Activated CD8-positive, alpha-beta memory T cell treated with anti-CD3 and anti-CD28 coated beads, Interleukin-2, amount 50 U/mL, for 24 hours (primary cell): ENCODE results near the gene PDZRN3.

ENCODE experiments used
- DNase-seq: peaks from one replicate; pipeline ENCODE4 v3.0.0-alpha.2; 2020; ENCODE audit errors: extremely low read depth

The PDZRN3 gene

DNA sequence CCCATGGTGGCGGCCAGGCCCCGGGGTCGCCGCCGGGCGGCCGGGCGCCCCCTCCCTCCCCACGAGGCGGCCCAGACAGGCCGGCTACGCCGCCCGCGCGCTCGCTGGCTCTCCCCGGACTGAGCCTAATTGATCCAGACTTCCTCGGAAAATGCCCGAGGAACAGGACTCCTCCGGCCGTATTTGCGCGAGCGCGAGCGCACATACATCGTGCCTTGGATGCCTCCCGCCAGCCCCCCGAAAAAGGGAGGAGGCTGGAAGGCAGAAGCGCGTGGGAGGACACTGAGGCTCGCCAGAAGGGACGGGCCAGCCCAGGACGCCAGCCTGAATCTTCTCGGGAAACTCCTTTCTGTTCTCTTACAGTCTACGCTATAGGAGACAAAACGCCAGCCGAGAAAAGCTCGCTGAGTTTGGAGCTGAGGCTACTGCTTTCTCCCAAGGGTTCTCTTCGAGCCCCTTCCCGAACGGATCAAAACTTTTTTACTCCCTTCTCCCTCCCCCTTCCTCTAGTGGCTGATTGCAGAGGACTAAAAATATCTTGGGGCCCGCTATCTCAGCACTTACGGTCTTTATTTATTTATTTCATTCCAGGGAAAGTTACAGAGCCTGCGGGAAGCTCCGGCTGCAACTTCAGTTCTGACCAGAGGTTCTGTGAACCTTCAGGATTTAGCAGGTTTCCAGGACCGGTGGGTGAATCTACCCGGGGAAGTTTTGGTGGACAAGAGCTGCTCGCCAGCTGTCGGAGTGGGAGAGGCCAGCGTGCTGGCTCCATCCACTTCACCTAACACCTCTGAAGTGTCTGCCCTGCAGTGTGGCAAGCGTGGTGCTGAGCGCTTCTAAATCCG, at the start of gene PDZRN3:
TSS of gene PDZRN3 (minus strand) at position 121 of the 845 bp plus-strand sequence.
- DNase-seq, result no peak

DNA sequence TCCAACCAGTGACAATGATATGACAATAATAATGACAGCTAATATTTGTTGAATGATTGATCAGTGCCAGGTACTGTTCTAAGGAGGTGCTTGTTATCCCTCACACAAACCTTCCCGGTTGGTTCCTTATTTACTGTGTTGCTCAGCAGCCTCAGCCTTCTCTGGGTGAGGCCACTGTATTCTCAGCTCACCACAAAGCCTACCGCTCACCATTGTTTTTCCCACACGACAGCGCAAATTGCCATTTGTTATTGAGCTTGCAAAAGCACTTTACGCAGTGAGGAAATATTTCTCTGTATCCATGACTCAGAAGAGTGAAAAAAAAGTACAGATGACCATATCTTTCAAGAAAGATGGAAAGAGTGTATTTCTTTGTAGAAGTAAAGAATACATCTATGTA, 49.5 kb upstream of the PDZRN3 start:
- no peak for DNase-seq

DNA sequence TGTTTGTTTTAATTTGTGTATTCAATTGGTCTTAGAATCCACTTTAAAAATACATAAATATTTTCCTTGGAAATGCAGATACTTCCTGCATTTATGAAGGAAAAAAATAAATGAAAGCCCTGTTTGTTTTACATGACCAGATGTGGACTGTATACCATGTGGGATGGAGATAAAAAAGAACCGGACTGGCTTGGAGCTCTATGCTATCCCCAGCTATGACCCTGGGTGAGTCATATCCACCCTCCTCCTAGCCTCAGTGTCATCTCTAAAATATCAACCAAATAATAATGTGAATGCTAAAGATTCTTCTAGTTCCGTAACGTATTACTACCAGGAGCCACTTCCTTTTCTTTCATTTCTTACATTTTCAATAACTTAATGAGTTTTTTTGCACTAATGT, 44.5 kb upstream of the PDZRN3 start:
- no peak for DNase-seq

DNA sequence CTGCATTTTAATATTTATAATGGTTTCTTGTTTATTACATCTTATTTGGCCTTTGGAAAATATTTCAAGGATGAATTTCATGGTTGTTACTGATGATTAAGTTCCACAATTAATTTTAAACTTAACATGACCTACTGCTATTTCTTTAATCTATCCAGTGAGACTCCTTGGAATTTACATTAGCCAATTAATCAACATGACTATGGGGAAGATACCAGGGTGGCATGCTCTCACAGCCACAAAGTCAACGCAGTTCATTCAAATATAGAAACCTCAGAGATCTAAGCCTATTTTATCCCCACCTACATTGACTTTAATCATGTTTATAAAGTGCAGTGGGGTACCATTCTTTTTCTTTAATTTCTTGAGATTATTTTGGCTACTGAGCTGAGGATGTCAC, 43.6 kb upstream of the PDZRN3 start:
- DNase-seq, result no peak

DNA sequence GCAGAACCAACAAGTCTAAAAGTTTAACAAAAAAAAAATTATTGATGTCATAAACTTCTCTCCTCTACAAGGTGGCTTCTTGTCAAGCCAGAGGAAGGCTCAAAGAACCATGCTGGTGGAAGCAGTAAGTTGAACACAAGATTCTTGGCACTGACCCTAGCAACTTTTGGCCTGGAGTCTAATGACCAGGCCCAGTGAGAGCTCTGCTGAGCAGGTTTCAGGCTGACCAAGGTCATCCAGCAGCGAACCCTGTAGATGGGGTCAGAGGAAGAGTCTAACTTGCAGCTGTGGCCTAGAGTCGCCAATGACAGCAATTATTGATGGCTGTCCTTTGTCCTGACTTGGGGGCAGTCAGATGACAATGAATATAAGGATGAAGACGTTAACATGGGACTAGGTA, 43.1 kb upstream of the PDZRN3 start:
- no peak for DNase-seq

DNA sequence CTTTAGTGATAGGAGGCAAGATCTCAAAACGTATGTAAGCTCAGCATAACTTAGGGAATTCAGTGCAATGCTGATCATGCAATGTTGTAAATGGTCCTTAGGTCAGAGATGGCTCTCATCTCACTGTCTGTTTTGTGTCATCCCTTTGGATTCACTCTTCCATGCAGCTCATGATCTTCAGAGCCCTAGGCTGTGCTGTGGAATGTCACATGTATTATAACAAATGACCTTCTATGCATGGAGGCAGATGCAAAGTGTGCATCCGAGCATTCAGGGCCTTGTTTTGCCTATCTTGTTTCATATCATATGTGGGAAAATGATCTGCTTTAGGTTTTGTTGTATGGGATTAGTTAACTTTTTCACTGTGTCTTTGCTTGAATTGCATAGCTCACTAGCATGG, 40.5 kb upstream of the PDZRN3 start:
- no peak for DNase-seq

DNA sequence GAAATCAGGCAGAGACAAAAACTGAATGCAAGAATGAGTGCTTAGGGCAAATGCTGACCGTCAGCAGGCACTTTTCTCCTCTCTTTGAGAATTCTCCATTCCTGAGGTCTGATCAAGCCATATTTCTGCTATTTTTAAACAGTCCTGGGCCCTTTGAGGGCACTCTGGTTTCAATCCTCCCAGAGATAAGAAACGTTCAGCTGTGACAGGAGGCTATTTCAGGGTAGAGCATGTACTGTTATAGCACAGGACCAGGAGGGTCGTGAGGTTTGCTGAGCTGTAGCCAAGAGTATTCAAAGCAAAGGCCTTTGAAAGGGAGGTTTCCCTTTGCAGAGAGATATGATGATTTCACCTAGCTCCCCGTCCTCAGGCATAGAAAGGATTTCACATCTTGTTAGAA, 39.6 kb upstream of the PDZRN3 start:
- no peak for DNase-seq

DNA sequence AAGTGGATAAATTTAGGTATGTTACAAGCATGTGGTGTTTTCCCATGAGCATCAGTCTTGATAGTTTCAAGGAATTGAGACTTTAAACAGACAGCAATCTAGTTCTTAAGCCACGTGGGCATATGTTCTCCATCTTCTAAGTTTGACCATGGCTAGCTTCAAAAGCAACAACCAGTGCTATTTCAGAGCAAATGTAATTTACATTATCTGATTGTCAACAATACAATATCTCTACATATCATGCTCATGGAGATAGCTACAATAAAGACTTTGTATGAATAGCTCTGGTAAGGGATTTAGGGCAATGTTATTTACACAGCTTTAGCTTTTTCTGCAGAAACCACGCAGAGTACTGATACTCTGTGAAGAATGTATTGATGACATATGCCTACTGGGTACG, 38.8 kb upstream of the PDZRN3 start:
- DNase-seq, result no peak

DNA sequence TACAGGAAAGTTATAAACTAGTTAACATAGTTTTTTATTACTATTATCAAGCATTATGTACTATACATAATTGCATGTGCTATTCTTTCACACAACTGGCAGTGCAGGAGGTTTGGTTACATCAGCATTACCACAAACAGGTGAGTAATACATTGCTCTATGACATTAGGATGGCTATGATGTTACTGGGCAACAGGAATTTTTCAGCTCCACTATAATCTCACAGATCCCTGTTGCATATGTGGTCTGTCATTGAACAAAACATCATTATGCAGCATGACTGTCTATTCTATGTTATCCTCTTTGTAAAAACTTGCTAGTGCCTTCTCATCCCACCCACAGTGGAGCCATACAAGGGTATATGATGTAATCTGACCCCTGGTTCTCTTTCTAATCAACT, 36.5 kb upstream of the PDZRN3 start:
- DNase-seq, result no peak

DNA sequence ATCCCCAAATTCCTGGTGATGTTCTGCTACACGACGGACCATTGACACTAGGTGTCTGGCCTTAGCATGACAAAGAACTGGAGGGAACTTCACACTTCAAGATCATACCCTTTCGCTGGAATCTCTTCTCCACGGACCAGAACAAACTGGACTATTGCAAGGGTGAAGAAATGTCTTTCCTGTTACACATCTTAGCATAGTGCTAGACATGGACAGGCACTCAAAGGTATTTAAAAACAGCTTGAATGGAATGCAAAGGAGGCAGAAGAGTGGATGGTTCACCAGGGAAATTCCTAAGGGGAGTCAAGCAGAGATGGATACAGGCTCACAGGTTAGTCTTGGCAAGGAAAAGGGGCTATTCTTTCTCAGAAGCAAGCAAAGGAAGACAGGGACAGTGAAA, 33.5 kb upstream of the PDZRN3 start:
- DNase-seq, result no peak

DNA sequence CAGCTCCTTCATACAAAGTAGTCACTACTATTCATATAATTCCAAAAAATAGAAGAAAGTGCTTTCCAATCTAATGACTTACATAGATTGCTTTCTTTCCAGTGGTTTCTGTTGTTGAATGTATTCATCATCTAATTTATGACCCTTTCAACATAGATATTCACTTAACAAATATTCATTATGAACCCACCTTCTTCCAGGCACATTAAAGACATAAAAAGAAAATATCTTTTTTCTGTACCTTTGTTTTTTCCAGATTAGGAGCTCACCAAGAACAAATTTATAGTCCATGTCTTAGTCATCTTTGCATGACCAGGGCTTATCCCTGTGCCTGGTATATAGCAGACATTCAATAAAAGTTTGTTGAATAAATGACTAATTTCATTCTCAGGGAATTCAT, 32.4 kb upstream of the PDZRN3 start:
- no peak for DNase-seq

DNA sequence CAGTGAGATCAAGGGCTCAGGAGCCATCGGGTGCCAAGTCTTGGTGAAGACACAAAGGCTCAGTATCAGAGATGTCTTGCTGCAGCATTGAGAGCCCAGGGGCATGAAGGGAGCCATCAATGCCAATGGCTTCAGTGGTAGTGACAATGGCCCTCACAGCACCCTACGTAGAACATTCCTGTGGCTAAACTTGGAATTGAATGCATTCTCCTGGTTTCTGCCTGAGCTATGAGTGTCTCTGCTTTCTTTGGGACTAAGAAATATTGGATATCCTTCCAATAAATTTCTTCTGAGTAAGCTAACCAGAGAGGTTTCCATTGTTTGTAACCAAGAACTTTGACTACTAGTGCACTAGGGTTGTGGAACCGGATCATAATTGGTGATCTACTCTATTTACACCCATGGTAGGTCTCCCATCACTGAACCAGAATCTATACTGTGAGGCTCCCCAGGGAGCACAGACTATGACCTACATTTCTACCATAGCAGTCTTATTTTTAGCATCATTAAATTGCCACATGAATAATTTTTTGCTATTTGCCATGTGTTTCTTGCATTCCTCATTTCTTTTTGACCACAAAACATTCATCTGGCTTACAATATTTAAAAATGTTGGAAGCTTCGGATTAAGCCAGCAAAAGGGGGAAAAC, 31.6 kb upstream of the PDZRN3 start:
- DNase-seq, result no peak

DNA sequence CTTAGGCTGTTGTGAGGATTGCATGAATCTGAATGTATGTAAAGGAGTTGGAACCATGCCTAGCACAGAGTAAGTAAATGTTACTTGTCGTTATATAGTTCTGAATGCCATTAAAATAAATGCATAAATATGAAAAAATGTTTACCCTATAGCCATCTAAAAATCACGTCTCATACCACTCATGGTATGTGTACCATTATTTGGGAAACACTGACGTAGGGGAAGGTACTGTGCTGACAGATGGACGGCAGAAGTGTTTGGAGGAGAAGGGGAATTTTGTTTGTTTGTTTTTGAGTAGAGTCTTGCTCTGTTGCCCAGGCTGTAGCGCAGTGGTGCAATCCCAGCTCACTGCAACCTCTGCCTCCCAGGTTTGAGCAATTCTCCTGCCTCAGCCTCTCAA, 30.5 kb upstream of the PDZRN3 start:
- DNase-seq, result no peak

DNA sequence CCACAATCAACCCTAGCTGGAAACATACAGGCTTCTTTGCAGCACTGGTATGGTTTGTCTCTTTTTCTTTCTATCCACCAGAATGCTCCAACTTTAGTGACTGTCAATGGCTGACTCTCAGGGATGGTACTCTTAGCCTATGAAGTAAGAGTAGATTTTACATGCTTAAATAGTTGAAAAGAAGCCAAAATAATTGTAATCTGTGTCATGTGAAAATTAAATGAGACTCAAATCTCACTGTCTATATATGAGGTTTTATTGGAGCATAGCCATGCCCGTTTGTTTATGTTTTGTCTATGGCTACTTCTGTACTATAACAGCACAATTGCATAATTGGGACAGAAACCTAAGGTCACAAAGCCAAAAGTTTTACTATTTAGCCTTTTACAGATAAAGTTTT, 29.1 kb upstream of the PDZRN3 start:
- no peak for DNase-seq

DNA sequence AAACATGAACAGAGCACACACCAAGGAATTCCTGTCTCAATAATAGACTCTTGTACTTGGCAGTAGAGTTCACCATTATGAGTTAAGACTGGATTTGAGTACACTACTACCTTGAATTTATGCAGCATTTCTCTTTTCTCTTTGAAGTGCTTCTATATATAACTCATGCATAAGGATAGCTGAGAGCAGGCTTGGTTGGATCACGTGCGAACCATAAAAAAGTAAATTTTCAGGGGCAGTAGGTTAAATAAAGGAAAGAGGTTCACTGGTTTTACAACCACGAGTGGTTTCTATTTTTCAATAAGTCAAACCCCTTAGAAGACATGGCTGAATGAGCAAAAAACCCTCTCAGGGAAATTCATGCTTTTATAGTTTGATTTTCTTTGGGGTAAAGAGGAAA, 28.6 kb upstream of the PDZRN3 start:
- DNase-seq, result no peak

DNA sequence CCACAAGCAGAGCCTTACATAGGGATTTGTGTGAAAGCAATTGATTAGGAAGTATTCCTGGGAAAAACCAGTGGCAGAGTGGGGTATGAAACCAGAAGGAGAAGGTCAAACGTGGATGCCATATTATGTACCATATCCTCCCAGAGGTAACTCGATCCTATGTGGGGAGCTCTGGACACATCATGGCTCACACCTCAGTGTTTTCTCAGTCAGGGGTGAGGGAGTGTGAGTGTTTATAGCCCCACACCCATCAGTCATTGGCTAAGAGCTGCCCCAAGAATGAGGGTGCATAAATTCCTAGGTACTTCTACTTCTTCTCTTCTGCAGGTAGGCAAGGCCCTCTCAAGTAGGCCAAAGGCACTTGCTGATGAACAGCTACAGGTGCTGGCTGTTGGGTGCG, 28.2 kb upstream of the PDZRN3 start:
- no peak for DNase-seq

DNA sequence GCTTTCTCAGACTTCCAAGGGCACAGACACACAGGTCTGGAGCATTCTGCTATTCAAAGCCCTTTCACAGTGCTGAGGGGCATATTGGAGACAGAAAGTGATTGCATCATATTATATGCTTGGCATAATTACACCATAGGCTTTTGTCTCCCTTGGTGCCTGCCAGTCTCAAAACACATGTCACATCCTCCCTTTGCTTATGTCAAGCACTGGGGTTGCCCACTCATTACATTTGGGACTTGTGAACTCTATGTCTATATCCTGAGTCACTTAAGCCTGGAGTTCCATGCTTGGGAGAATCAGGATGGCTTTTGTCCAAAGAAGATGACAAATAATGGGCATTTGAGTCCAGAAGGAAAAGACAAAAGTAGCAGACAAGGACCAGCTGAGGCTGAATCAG, 12.3 kb upstream of the PDZRN3 start:
- DNase-seq, result no peak

DNA sequence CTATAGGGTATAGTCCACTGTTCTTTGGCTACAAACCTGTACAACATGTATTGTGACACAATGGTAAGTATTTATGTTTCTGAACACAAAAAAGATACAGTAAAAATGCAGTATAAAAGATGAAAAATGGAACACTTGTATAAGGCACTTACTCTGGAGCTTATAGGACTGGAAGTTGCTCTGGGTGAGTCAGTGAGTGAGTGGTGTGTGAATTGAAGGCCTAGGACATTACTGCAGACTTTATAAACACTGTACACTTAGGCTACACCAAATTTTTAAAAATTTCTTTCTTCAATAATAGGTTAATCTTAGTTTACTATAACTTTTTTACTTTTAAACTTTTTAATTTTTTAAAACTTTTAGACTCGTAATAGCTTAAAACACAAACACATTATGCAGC, 10.5 kb upstream of the PDZRN3 start:
- DNase-seq, result no peak

DNA sequence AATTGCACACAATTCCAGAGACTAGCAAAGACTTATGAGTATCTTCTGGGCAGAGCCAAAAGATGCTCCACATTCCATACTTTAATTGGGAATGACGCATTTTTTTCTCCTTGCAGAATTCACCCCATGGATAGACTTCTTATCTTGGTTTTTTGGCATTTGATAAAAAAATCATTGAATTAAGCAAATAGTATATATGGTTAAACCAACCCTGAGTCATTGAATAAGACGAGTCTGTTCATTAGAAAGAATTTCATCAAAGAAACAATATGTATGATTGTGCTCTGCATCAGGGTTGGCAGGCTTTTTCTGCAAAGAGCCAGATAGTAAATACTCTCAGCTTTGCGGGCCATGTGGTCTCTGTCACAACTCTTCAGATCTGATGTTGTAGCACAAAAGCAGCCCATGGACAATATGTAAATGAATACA, 9.2 kb upstream of the PDZRN3 start:
- no peak for DNase-seq

DNA sequence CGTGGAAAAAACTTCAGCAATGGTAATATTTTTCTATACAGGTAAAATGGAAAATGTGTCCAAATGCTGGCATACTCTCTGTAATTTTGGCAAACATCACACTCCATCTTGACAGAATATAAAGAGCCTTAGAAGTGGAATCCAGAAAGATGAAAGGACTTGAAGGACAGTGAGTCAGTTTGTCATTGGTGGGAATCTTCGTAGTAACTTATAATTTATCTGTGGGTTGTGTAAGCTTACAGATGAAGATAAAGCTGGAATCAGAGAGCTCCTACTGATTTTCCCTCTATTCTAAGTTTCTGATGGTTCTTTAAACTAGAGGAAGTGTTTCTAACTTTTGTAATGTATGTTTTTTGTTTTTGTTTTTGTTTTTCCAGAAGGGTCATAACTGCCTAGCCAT, 8.7 kb upstream of the PDZRN3 start:
- no peak for DNase-seq

DNA sequence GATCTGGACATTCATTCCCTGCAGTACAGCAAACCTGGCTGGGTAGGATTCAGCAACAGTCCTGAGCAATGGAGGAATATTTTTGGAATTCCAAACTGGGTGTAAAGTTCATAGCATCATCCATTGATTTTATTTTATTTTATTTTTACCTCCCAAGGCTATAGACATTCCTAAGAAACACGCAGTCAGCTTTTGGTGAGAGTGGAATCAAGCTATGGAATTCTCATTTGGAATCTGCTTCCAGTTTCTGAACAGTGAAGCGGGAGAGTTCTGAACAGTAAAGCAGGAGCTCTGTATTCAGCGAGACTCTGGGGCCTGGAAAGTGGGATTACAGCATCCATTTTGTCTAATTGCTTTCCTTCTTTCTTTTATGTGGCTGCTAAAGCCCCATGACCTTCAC, 1.4 kb upstream of the PDZRN3 start:
- no peak for DNase-seq

DNA sequence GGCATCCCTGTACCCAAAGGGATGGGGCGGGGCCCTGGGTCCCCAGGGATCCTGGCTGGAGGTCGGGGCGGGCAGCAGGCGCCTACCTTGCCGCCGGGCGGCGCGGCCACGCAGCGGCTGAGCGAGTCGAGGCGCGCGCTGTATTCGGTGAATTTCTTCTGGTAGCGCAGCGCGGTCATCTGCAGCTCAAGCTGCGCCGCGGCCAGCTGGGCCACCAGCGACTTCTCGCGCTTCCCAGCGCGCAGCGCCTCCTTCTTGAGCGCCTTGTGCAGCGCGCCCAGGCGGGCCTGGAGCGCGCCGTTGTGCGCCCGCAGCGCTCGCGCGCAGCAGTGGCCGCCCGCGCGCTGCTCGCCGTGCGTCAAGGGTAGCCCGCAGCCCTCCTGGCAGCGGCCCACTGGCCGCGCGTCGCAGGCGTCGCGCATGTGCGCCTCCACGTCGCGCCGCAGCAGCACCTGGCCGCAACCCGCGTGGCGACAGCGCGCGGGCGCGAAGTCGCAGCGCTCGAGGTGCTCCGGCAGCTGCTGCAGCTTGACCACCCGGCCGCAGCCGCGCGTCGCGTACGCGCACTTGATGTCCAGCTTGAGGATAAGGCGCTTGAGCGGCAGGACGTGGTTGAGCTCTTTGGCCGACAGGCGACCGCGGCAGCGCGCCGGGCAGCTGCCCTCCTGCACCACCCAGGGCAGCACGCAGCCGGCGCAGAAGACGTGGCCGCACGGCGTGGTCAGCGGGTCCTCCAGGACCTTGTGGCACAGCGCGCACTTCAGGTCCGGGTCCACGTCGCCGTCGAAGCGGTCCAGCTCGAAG, 522 bp downstream of the PDZRN3 start:
- DNase-seq, result no peak

DNA sequence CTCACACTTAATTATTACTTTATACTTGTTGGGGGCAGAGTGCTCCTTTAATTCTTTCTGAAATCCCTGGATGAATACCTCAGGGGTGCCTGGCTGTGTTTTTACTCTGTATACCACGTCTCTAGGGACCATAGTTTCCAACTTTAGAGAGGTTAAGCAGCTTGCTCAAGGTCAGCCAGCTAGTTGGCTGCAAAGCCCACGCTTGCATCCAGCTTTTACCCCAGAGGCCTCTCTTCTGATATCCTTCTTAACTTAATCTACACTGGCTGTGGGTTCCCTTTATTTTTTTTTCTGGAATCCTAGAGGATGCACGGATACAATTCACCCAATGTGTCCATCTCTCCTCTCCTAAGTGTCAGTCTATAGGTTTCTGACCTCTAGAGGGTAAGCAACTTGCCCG, 1.4 kb downstream of the PDZRN3 start:
- DNase-seq, result no peak
